Stimulated activated CD8-positive, alpha-beta memory T cell treated with anti-CD3 and anti-CD28 coated beads, Interleukin-4, amount 100 ng/mL, for 4 hours (primary cell): Measurements from ENCODE around the gene PLCL1.

Experiments used
- DNase-seq, 2 donors: peaks; one replicate each; pipeline ENCODE4 v3.0.0-alpha.2; 2020; ENCODE audit warnings: low read depth in 2 of 2, low spot score in 1 of 2

Gene PLCL1

DNA sequence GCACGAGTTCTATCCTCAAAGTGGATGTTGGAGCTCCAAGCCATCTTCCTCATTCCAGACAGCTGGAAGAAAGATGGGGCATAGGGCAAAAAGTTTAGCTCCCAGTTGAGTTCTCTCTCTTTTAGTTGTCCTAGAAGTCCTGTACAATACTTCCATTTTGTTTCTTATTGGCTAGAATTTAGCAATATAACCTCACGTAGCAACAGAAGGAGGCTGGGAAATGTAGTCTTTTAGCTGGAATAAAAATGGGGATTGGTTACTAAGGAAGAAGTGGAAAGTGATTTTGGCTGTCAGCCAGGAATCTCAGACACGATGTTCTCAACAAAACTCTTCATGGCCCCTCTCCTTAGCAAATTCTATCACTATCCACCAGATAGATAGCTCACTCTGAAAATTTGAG lies 79.9 kb downstream of the PLCL1 start:
- DNase-seq = no peak

DNA sequence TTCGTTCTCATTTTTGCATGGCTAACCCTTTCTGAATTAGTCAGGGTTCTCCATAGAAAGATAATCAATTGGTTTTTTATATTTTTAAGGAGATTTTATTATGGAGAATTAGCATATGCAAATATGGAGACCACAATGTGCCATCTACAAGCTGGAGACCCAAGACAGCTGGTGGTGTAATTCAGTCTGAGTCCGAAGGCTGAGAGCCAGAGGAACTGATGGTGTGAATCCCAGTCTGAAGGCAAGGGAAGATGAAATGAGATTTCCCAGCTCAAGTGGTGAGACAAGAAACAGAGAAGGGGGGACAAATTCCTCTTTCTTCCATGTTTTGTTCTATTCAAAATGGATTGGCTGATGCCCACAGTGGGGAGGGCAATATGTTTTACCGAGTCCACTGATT lies 80.7 kb downstream of the PLCL1 start:
- no peak for DNase-seq

GRCh38 chr2:197885587-197885986 lies 81.2 kb downstream of the PLCL1 start:
- DNase-seq = no peak

DNA sequence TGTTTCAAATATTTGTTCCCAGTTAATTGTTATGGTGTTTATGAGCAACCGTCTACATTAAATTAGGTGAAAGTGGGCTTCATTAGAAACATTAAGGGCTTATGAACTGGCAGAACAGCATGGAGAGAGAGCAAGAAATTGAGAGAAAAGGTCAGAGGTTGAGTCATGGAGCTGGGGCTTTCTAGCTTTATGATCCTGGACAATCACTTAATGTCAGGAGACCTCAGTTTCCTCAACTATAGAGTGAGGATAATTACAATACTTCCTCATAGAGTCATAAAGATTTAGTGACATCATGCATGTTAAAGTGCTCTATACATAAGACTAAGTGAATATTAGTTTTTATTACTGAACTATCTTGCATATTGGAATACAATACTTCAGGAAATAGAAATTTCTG lies 83.9 kb downstream of the PLCL1 start:
- DNase-seq = no peak

DNA sequence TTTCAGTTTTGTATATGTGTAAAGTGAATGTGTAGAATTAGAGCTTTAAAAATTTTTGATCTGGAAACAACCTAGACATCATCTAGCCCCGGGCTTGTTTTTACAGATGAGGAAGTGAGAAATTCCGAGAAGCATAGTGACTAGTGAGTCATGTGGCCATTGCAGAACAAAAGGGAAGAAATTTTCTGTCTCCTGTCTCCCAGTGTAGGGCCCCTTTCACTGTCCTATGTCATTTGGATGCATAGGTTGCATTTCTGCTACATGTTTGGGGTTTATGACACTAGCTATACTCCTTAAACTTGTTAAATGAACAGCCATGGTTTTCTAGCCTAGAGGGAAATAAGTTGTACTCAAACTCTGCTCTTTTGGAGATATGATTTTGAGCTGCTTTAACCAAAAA lies 84.6 kb downstream of the PLCL1 start:
- no peak for DNase-seq

GRCh38 chr2:197890168-197890567 lies 85.8 kb downstream of the PLCL1 start:
- no peak for DNase-seq

GRCh38 chr2:197891897-197892442 lies 87.6 kb downstream of the PLCL1 start:
- DNase-seq = no peak

DNA sequence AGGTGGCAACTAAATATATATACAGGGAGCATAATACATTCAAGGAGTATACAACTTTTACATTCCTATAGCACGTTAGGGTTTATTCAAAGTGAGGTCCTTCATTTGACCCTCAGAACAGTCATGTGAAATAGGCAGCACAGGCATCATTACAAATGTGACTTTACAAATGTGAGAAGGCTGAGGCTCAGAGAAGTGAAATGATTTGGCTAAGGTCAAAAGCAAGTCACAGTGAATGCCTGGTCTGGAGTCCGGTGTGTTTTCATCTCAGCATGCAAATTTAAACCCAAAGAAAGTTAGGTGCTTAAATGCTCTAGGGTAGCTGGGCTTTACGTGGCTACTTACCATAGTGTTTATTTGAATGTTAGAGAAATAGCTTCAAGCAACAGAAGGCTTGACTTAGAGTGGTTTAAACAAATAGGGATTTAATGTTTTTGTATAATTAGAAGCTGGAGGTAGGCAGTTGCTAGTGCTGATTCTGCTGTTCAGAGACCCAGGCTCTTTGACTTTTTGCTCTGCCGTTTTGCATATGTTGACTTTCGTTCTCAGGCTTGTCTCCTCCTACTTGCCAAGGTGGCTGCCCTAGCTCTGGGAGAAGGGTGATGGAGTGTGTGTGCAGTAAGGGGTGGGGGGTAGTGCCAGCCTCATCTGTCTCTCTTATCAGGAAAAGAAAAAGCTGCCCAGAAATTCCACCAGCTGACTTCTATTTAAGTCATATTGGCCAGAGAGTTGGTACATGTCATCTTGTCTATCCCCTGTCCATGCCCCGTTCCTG lies 89.2 kb downstream of the PLCL1 start:
- DNase-seq = no peak

DNA sequence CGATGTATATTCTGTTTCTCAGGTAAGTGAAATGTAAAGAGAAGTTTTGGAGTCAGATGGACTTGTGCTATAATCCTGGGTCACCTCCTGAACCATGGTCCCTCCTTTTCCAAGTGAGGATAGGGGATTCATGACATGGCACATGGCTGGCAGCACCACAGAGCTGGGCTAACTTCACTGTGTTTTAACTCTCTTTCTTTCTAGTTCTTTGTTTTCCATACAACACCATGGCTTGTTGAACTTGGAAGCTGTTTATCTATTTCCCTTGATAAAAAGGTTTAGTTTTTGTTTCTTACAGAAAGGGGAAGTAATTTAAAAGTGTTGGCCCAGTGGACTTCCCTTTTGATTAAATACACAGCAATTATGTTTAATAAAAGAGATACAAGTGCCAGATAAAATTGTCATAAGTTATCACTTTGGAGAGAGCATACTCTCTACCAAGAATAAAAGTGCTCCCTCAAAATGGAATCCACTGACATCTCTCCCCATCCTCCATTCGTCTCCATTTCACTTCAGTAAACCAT lies 90.4 kb downstream of the PLCL1 start:
- no peak for DNase-seq

DNA sequence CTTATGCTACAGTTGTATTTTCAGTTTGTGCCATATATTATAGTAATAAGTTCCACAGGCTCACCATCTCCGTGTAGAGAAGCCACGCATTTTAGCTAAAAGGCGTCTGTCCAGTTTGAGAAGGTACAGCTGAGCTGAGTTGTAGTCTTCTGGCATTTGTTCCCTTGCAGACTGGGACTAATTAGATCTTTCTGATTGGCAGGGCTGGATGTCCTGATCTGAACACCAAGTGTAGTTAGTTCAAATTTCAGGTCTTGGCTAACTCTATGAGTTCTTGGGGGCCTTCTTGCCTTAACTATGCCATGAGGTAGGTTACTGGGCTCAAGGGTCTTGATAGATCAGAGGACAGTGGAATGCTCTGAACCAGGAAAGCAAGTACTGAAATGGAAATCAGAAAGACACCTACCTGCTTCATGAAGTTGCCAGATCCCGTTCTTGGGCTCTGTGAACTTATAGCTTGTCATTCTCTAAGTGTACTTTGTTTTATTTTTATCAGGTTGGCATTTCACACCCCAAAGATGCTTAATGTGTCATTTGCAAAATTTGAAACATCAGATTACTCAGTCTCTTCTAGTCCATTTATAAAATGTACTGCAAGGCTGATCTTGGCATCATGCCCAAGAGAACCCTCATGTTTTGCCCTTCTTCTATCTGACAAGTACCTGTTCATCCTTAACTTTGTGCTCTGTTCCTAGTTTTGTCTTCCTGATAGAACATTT lies 93.7 kb downstream of the PLCL1 start:
- no peak for DNase-seq

GRCh38 chr2:197904446-197904845 lies 100.1 kb downstream of the PLCL1 start:
- no peak for DNase-seq

DNA sequence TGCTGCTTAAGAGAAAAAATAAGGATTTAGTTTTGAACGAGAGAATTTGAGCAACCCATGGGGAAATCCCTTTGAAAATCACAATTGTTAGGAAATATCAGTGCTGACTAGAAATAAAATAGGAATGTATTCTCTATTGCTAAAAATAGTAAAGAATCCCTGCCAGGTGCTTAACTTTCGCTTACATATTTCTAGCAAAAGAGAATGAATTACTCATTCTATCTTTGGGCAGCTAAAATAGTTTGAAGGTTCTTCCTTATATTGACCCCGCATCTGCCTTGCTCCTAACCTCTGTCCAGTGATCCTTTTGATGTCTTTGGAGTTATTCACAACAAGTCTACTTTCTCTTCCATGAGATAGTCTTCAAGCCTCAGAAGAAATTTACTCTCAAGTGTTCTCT lies 103.8 kb downstream of the PLCL1 start:
- DNase-seq = no peak

- DNase-seq = no peak
These were observed 104.8 kb downstream of the PLCL1 start for GRCh38 chr2:197908990-197909776.

DNA sequence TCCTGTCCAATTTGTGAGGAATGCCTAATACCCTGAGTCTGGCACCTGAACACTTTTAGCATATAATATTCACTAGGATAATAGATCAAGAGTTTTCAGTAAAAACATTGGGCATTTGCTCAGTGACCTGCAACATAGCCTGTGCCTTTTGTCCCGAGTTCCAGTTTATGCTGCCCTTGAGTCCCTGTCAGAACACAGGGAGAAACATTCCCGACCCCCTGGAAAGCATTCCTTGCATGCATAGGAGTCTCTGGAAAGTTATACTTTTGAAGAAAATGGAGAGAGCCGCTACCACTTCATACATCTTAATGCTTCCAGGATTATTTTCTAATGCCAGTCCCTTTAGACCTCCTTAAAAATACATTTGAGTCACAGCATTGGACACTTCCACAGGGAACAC lies 107.3 kb downstream of the PLCL1 start:
- DNase-seq = no peak

- no peak for DNase-seq
These were observed 108.7 kb downstream of the PLCL1 start for GRCh38 chr2:197913084-197913483.

- DNase-seq = no peak
These were observed 110.4 kb downstream of the PLCL1 start for GRCh38 chr2:197914778-197915177.

DNA sequence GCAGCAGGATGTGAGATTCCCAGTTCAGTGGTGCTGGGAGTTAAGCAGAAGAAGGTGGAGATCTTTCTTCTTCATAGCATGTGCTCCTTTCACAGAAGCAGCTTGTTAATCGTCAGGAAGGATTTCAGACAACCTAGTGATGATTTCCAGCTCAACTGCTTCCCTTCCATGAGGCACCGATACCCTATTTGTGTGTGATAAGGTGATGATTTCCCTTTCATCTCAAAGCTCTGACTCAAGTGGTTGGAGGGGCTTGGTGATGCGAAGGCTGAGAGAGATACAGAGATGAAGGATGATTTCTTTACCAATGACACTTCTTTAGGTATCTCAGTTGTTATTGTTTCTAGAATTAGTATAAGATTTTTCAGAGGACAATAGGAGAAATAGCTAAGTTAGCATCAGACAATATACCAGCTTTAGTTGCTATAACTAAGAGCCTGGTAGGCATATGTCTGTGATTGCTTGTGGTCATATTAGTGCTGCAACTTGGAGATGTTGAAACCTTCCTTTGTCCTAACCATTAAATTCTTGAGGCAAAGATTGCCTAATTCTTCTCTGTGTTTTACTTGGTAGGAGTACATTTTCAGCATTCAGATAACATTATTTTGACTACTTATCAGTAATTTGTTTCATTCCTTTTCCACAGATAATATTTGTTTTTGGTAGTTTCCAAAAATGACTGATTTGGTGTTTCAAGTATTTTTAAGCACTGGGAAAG lies 111.3 kb downstream of the PLCL1 start:
- DNase-seq = no peak

DNA sequence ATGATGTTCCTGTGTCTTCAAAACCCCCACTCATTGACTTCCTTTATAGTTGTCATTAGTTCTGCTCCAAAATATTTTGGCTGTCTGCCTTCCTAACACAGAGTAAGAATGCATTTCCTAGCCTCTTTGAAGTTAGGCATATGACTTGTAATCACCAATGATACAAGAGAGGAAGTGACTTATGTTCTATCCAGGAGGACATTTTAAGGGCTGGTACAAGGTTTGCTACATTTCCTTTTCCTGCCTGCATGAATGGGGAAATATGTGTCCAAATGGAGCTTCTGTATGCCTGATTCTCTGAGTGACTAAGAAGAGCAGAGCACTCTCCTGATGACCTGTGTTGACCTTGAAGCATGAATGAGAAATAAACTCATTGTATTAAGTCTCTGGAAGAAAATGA lies 115.1 kb downstream of the PLCL1 start:
- no peak for DNase-seq

- no peak for DNase-seq
These were observed 115.7 kb downstream of the PLCL1 start for GRCh38 chr2:197920088-197920487.

- DNase-seq = no peak
These were observed 116.3 kb downstream of the PLCL1 start for GRCh38 chr2:197920592-197921201.
